Esophagus mucosa (tissue), 1 donor: ENCODE data around the gene MEX3B. TPM values are rescaled to one million over a fixed set of nuclear protein-coding genes. Genes with fewer than 3 reads are reported as not detected.

ENCODE experiments used
- ATAC-seq: fragments of 200-7000 bp; cut with Tn5 transposase; one replicate; pipeline ENCODE4 v1.9.1; 2020
- total RNA-seq: library from RNA; stranded (reverse); gene quantifications from one replicate; pipeline ENCODE4 v1.2.4, GENCODE V29; 2023
- donor health status: DM: yes; HTN: yes; CAD: no.

The MEX3B gene
- total RNA-seq = 0.48 TPM

- ATAC-seq = peak; percentile 77
These were observed at the start of gene MEX3B for GRCh38 chr15:82045892-82046665. TSS of gene MEX3B (minus strand) at chr15:82046018. CDS start at chr15:82045705, 313 bp downstream.

DNA sequence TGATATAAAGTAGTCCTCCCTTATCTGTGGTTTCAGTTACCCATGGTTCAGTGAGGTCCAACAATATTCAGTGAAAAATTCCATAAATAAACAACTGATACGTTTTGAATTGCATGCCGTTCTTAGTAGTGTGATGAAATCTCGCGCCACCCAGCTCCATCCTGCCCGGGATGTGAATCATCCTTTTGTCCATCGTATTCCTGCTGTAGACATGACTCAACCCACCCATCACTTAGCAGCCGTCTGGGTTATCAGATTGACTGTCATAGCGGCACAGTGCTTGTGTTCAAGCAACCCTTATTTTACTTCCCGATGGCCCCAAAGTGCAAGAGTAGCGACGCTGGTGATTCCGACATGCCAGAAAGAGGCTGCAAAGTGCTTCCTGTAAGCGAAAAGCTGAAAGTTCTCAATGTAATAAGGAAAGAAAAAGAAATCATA is 48.0 kb upstream of the MEX3B start:
- peak; percentile 73 for ATAC-seq

DNA sequence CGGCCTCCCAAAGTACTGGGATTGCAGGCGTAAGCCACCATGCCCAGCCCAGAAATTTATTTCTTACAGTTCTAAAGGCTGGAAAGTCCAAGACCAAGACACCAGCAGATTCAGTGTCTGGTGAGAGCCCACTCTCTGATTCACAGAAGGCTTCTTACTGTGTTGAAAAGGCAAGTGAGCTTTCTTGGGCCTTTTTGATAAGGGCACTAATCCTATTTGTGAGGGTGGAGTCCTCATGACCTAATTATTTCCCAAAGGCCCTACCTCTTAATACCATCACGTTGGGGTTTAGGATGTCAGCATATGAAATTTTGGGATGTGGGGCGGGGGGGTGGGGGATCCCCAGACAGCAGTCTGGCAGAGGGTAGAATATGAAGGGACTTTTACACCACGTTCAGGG is 47.5 kb upstream of the MEX3B start:
- no peak for ATAC-seq

DNA sequence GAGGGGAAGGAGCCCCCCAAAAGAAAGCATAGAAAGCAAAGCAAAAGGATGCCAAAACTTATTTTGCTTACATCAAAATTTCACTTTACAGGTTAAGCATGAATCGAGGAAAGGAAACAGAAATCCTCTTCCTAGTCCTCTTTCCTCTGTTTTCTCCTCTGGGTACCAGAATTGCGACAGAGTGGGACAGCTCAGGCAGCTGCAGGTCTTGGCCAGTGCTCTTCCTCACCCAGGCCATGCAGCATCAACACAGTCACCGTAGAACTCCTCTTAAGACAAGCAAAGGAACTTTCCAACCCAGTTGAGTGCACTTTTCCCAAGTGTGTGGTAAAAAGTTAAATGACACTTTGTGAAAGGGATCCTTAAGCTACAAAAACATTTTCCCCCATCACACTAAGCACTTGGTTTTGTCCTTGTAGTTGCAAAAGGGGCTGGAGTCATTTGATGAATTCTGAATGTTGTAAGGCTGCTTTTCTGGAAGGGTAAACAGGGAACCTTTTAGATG is 45.9 kb upstream of the MEX3B start:
- no peak for ATAC-seq

- ATAC-seq = no peak
These were observed 40.6 kb upstream of the MEX3B start for GRCh38 chr15:82086243-82086995.

DNA sequence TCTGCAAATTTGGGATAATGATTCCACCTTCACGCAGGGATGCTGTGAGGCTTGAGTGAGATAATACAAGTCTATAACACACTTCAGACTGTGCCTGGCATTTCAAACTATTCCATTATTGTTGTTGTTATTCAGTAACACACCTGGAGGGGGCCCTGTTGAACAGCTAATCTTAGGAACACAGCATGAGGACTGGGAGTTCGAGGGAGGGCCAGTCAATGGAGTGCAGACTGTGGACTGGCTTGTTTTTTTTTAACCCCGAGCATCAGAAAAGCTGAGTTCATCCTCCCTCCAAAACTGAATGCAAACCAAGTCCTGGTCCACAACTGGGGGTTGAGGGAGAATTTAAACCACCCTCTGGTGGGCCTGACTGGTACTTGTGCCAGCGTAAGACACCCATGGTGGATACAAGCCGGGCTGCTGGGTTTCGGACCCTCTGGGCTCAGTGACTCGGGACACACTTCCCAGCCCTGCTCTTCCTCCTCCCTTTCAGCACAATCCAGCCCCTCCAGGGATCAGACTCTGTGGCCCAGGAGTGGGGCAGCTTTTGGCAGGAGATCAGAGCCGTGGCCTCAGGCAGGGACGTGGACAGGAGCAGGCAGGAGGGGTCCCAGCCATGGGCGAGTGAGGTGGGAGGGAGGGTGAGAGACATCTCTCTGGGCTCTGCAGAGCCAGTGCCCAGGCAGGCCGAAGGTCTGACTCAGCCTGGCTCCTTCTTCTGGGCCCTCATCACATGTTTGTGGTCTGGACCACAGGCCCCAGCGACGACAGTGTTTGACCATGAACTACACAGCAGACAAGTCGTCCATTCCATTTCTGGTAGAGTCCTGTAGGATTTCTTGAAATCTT is 36.3 kb upstream of the MEX3B start:
- no peak for ATAC-seq

DNA sequence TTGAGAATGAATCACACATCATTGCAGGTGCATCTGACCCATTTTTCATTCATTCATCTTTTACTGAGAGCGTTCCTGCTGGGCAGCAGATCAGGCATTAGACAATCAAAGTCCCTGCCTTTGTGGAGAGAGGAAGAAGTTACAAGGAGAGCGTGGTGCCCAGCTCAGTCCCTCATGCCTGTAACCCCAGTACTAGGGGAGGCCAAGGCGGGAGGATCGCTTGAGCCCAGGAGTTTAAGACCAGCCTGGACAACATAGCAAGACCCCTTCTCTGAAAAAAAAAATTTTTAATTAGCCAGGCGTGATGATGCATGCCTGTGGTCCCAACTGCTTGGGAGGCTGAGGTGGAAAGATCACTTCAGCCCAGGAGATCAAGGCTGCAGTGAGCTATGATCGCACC is 35.0 kb upstream of the MEX3B start:
- ATAC-seq = no peak

DNA sequence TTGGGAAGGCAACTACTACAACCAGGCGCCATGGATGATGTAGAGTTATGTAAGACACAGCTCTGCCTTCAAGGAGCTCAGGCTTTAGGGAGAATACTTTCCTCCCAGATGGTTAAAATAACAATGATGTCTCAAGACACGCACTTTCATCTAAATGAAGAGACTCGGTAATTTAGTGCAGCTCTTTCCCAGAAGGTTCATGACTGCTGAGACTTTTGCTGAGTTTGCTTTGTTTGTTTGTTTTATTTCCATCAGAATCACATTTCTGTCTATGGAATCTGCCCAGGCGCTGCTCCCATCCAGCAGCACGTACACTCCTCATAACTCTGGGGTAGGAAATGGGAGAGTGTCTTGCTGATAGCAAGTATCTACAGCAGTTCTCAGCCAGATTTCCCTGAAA is 33.9 kb upstream of the MEX3B start:
- ATAC-seq = no peak

- ATAC-seq = no peak
These were observed 28.8 kb upstream of the MEX3B start for GRCh38 chr15:82074610-82075009.

DNA sequence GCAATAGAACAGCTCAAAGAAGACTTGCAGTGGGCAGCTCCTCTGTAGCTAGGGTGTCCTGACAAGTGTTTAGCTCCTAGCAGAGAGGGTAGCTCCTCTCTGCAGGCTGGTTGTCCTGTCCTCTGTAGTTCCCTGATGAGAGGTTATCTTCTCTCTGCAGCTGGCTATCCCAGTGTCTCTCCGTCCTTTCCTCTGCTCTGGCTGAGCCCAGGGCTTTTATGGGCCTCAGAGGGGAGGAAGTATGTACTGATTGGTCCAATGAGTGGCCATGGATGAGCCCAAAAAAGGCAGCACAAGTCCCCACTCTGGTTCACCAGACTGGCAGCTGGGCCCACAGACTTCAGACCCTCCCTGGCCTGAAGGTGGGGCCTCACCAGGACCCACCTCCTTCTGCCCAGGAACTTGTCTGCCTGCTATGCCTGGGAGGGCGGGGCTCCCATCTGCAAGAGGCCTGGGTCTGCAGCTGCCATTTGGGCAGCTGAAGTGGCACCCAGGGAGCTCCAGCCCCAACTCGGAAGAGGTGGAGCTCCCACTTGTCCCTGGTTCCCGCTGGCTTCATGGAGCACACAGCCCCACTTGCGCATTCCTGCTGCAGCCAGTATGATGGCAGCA is 27.2 kb upstream of the MEX3B start:
- no peak for ATAC-seq

- no peak for ATAC-seq
These were observed 20.6 kb upstream of the MEX3B start for GRCh38 chr15:82066455-82066854.

GRCh38 chr15:82064824-82065223 is 19.0 kb upstream of the MEX3B start:
- ATAC-seq = no peak

- ATAC-seq = no peak
These were observed 16.9 kb upstream of the MEX3B start for GRCh38 chr15:82062479-82063454.

GRCh38 chr15:82060817-82061216 is 15.0 kb upstream of the MEX3B start:
- ATAC-seq = no peak

GRCh38 chr15:82058517-82059204 is 12.8 kb upstream of the MEX3B start:
- ATAC-seq = no peak

- ATAC-seq = no peak
These were observed 12.2 kb upstream of the MEX3B start for GRCh38 chr15:82058026-82058425.

GRCh38 chr15:82056958-82057823 is 11.4 kb upstream of the MEX3B start:
- ATAC-seq = no peak

DNA sequence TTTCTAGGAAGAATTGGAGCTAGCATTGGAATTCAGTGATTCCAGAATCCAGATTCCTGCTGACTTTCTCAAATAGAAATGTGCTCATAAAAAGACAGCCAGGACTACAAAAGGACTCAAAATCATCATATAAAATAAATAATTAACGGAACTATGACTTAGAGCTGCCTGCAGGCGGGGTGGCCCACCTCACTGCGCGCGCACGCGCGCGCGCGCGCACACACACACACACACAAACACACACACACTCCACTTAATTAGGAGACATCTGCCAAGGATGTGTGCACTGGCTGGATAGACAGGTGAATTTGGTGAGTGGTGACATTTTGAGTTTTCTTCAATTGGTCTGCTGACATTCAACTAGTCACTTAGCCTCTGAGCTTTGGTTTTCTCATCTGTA is 6.9 kb upstream of the MEX3B start:
- ATAC-seq = no peak

- no peak for ATAC-seq
These were observed 5.8 kb upstream of the MEX3B start for GRCh38 chr15:82051664-82052063.

DNA sequence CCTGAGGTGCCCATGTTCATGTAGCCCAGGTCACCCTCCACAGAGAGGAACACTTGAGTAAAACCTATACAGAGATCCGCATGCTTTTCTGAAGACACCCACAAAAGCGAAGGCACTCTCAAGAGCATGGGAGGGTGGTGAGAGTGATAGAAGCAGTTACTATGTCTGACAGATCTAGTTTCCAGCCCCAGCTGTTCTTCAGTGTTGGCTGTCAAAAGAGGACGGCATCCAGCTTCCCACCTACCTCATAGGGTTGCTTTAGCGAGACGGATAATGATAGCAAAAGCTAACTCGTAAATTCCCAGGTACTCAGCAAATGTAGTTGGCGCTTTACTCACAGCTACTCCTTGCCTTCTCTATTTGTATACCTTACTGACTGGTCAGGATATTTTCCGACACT is 3.0 kb upstream of the MEX3B start:
- no peak for ATAC-seq
